ENCODE data around the gene GPR137. TPM values are rescaled to one million over a fixed set of nuclear protein-coding genes. Genes with fewer than 3 reads are reported as not detected.

Gene GPR137
- total RNA-seq, 4 donors from 2014 or later, result 20.9 to 36.1 (median 25.4) TPM

GRCh38 chr11:64255135-64256128 is 30.2 kb upstream of the GPR137 start:
- DNase-seq (ENCODE audit: extremely low spot score), result no peak
- no peaks in the 10 kb centered on the region for H3K27me3 ChIP-seq
- intact Hi-C loops (cut with DNase I), result no loop called here
- 75% methylated on average over 16 of the region's 35 CpGs for WGBS
- peaks cover 29 to 42% (median 35%) of the 10 kb centered on the region in 4 donors for H3K4me1 ChIP-seq
- TF ChIP-seq CTCF (IDR thresholded peaks at IDR 0.05) (no peak), POLR2A (IDR thresholded peaks at IDR 0.05; ENCODE audit: low read depth) (no peak)
- H3K27ac ChIP-seq (replicated peaks in 1 of 4), result no peak overlapping the region
- H3K9me3 ChIP-seq, result no peaks in the 10 kb centered on the region
- H3K36me3 ChIP-seq, result peaks cover 22 to 63% (median 60%) of the 10 kb centered on the region in 4 donors
- no peak overlapping the region for H3K4me3 ChIP-seq

GRCh38 chr11:64256300-64256699 is 29.3 kb upstream of the GPR137 start:
- no peak for DNase-seq (ENCODE audit: extremely low spot score)
- TF ChIP-seq POLR2AphosphoS5 (IDR thresholded peaks at IDR 0.05) (no peak), EP300 (IDR thresholded peaks at IDR 0.05) (no peak), CTCF (IDR thresholded peaks at IDR 0.05) (no peak), POLR2A (IDR thresholded peaks at IDR 0.05; ENCODE audit: low read depth) (no peak)
- Histone ChIP-seq H3K4me3 (no peak overlapping the region), H3K27me3 (no peaks in the 10 kb centered on the region), H3K36me3 (peaks cover 26 to 69% (median 66%) of the 10 kb centered on the region in 4 donors), H3K4me1 (peaks cover 22 to 34% (median 27%) of the 10 kb centered on the region in 4 donors), H3K9me3 (no peaks in the 10 kb centered on the region), H3K27ac (replicated peaks in 1 of 4) (no peak overlapping the region)
- 69% methylated on average over 5 of the region's 15 CpGs for WGBS
- intact Hi-C loops (cut with DNase I), result no loop called here

GRCh38 chr11:64258356-64258755 is 27.3 kb upstream of the GPR137 start:
- no peaks in the 10 kb centered on the region for H3K27me3 ChIP-seq
- no peak for DNase-seq (ENCODE audit: extremely low spot score)
- TF ChIP-seq CTCF (IDR thresholded peaks at IDR 0.05) (no peak), POLR2AphosphoS5 (IDR thresholded peaks at IDR 0.05) (no peak), EP300 (IDR thresholded peaks at IDR 0.05) (no peak), POLR2A (IDR thresholded peaks at IDR 0.05; ENCODE audit: low read depth) (no peak)
- intact Hi-C loops (cut with DNase I), result no loop called here
- no peak overlapping the region for H3K27ac ChIP-seq (replicated peaks in 1 of 4)
- H3K4me3 ChIP-seq, result no peak overlapping the region
- no peaks in the 10 kb centered on the region for H3K9me3 ChIP-seq
- 83% methylated on average over 7 of the region's 24 CpGs for WGBS
- peaks cover 39 to 89% (median 87%) of the 10 kb centered on the region in 4 donors for H3K36me3 ChIP-seq
- peaks cover 6 to 16% (median 10%) of the 10 kb centered on the region in 4 donors for H3K4me1 ChIP-seq

GRCh38 chr11:64258946-64259532 is 26.6 kb upstream of the GPR137 start:
- no peak overlapping the region for H3K27ac ChIP-seq (replicated peaks in 1 of 4)
- H3K36me3 ChIP-seq, result peaks cover 40 to 96% (median 93%) of the 10 kb centered on the region in 4 donors
- peaks cover 0 to 9% (median 4%) of the 10 kb centered on the region in 4 donors for H3K4me1 ChIP-seq
- no peaks in the 10 kb centered on the region for H3K9me3 ChIP-seq
- H3K27me3 ChIP-seq, result no peaks in the 10 kb centered on the region
- intact Hi-C loops (cut with DNase I), result no loop called here
- no peak for DNase-seq (ENCODE audit: extremely low spot score)
- 95% methylated on average over 11 of the region's 32 CpGs for WGBS
- H3K4me3 ChIP-seq, result no peak overlapping the region
- TF ChIP-seq EP300 (IDR thresholded peaks at IDR 0.05) (no peak), CTCF (IDR thresholded peaks at IDR 0.05) (no peak), POLR2AphosphoS5 (IDR thresholded peaks at IDR 0.05) (no peak), POLR2A (IDR thresholded peaks at IDR 0.05; ENCODE audit: low read depth) (no peak)

Measured in esophagus muscularis mucosa (tissue), 4 donors.